Right ventricle myocardium inferior (tissue), 1 donor: Measurements from ENCODE around the gene PPFIA2. TPM values are rescaled to one million over a fixed set of nuclear protein-coding genes. Genes with fewer than 3 reads are reported as not detected.

ENCODE experiments used
- ATAC-seq: fragments of 200-7000 bp; cut with Tn5 transposase; one replicate; pipeline ENCODE4 v1.9.1; 2020; ENCODE audit warnings: mild to moderate bottlenecking, moderate library complexity
- DNase-seq: peaks from one replicate; pipeline ENCODE4 v3.0.0; 2021; ENCODE audit errors: missing footprints
- intact Hi-C: fragments of 100-400 bp; cut with DNase I; formaldehyde crosslinking; loops from one replicate; pipeline ENCODE4 v1.11.0; 2022
- total RNA-seq: library from RNA; stranded (reverse); fragmentation: NEBNext Ultra II Directional; extraction: Animal tissue kit (Norgen Biotek cat#: 25700); gene quantifications from one replicate; pipeline ENCODE4 v1.2.1, GENCODE V29; 2021
- donor health status: DM: no; HTN: yes; CAD: no; lungs with severe emphysema.

PPFIA2 gene
- total RNA-seq, 1 donor from 2014 or later, result 0.35 TPM

GRCh38 chr12:81325086-81325485, 434.1 kb downstream of the PPFIA2 start:
- DNase-seq (no peak), ATAC-seq (no peak)
- intact Hi-C loops, result no loop called here

- DNase-seq (no peak), ATAC-seq (no peak)
- intact Hi-C loops, result no loop called here
Observed at GRCh38 chr12:81314903-81315531, 444.1 kb downstream of the PPFIA2 start.

- no peak for DNase-seq
- no peak for ATAC-seq
- intact Hi-C loops, result no loop called here
Observed at GRCh38 chr12:81303935-81304334, 455.2 kb downstream of the PPFIA2 start.

- ATAC-seq, result no peak
- intact Hi-C loops, result no loop called here
- DNase-seq, result no peak
Observed at GRCh38 chr12:81300454-81300853, 458.7 kb downstream of the PPFIA2 start.

- intact Hi-C loops, result no loop called here
- DNase-seq, result no peak
- ATAC-seq, result no peak
Observed at GRCh38 chr12:81297601-81298000, 461.5 kb downstream of the PPFIA2 start.

GRCh38 chr12:81296556-81297305, 462.4 kb downstream of the PPFIA2 start:
- DNase-seq (no peak), ATAC-seq (no peak)
- intact Hi-C loops, result no loop called here

- DNase-seq (no peak), ATAC-seq (no peak)
- intact Hi-C loops, result no loop called here
Observed at GRCh38 chr12:81295251-81295650, 463.9 kb downstream of the PPFIA2 start.

GRCh38 chr12:81294325-81295190, 464.6 kb downstream of the PPFIA2 start:
- ATAC-seq (no peak), DNase-seq (no peak)
- intact Hi-C loops, result no loop called here

GRCh38 chr12:81288651-81289050, 470.5 kb downstream of the PPFIA2 start:
- DNase-seq (no peak), ATAC-seq (no peak)
- intact Hi-C loops, result no loop called here

GRCh38 chr12:81284137-81284536, 475.0 kb downstream of the PPFIA2 start:
- intact Hi-C loops, result no loop called here
- DNase-seq, result no peak
- no peak for ATAC-seq

- intact Hi-C loops, result no loop called here
- no peak for DNase-seq
- ATAC-seq, result no peak
Observed at GRCh38 chr12:81274637-81275529, 484.3 kb downstream of the PPFIA2 start.

GRCh38 chr12:81270385-81270784, 488.8 kb downstream of the PPFIA2 start:
- ATAC-seq (no peak), DNase-seq (no peak)
- intact Hi-C loops, result no loop called here

GRCh38 chr12:81263072-81263471, 496.1 kb downstream of the PPFIA2 start:
- ATAC-seq, result no peak
- intact Hi-C loops, result no loop called here
- no peak for DNase-seq

- no peak for ATAC-seq
- intact Hi-C loops, result no loop called here
Observed at GRCh38 chr12:81261508-81262207, 497.5 kb downstream of the PPFIA2 start.

GRCh38 chr12:81259360-81259759, 499.8 kb downstream of the PPFIA2 start:
- ATAC-seq (no peak), DNase-seq (no peak)
- intact Hi-C loops, result no loop called here

More at GRCh38 chr12:81261508-81262207, 497.5 kb downstream of the PPFIA2 start:
- no peak for DNase-seq

GRCh38 chr12:81257947-81258551, 501.1 kb downstream of the PPFIA2 start:
- no peak for DNase-seq
- no peak for ATAC-seq
- intact Hi-C loops, result no loop called here

GRCh38 chr12:81255947-81256346, 503.2 kb downstream of the PPFIA2 start:
- intact Hi-C loops, result no loop called here
- DNase-seq (no peak), ATAC-seq (no peak)

- ATAC-seq, result no peak
- intact Hi-C loops, result no loop called here
- DNase-seq, result no peak
Observed at GRCh38 chr12:81255456-81255855, 503.7 kb downstream of the PPFIA2 start.
